RPMI7951 (cell line): ENCODE data around the gene MRAP2. TPM values are rescaled to one million over a fixed set of nuclear protein-coding genes. Genes with fewer than 3 reads are reported as not detected.

ENCODE experiments used
- DNase-seq: peaks from one replicate; pipeline ENCODE4 v3.0.0-alpha.2; 2012; ENCODE audit warnings: low read depth
- total RNA-seq: library from RNA; depleted of rRNA; stranded (reverse); fragments of >200 nt; shearing (Covaris generic); gene quantifications from 2 replicates; pipeline ENCODE4 v1.2.3, GENCODE V29; 2014; rRNA removed

The MRAP2 gene
- 6.6 and 8.4 TPM in 2 replicates for total RNA-seq

GRCh38 chr6:84033523-84034451 is at the start of gene MRAP2:
MRAP2 (plus strand) TSS chr6:84033772; CDS start chr6:84055319, 21,547 bp downstream.
- peak; percentile 44 for DNase-seq

- DNase-seq = no peak
Measured at GRCh38 chr6:83984411-83984810, 49.2 kb upstream of the MRAP2 start.

GRCh38 chr6:83985308-83985713 is 48.3 kb upstream of the MRAP2 start:
- no peak for DNase-seq

GRCh38 chr6:83985715-83986114 is 47.9 kb upstream of the MRAP2 start:
- no peak for DNase-seq

- no peak for DNase-seq
Measured at GRCh38 chr6:83998021-83998584, 35.5 kb upstream of the MRAP2 start.

GRCh38 chr6:84001119-84001518 is 32.5 kb upstream of the MRAP2 start:
- DNase-seq = no peak

GRCh38 chr6:84002226-84002625 is 31.3 kb upstream of the MRAP2 start:
- DNase-seq = no peak

- DNase-seq = no peak
Measured at GRCh38 chr6:84003131-84003530, 30.4 kb upstream of the MRAP2 start.

- no peak for DNase-seq
Measured at GRCh38 chr6:84003654-84004053, 29.9 kb upstream of the MRAP2 start.

- no peak for DNase-seq
Measured at GRCh38 chr6:84007871-84008270, 25.7 kb upstream of the MRAP2 start.

GRCh38 chr6:84013354-84013753 is 20.2 kb upstream of the MRAP2 start:
- no peak for DNase-seq

- no peak for DNase-seq
Measured at GRCh38 chr6:84013931-84014330, 19.6 kb upstream of the MRAP2 start.

- DNase-seq = no peak
Measured at GRCh38 chr6:84016029-84016428, 17.5 kb upstream of the MRAP2 start.

- no peak for DNase-seq
Measured at GRCh38 chr6:84017709-84018452, 15.7 kb upstream of the MRAP2 start.

- no peak for DNase-seq
Measured at GRCh38 chr6:84018453-84019061, 15.0 kb upstream of the MRAP2 start.

- no peak for DNase-seq
Measured at GRCh38 chr6:84019141-84019841, 14.3 kb upstream of the MRAP2 start.

- no peak for DNase-seq
Measured at GRCh38 chr6:84019842-84020211, 13.7 kb upstream of the MRAP2 start.

GRCh38 chr6:84021625-84022024 is 11.9 kb upstream of the MRAP2 start:
- no peak for DNase-seq

GRCh38 chr6:84026721-84027164 is 6.8 kb upstream of the MRAP2 start:
- no peak for DNase-seq

GRCh38 chr6:84027340-84028181 is 6.0 kb upstream of the MRAP2 start:
- peak; percentile 97 for DNase-seq
